Cortex of kidney (tissue), 1 donor: ENCODE results near the gene PAPOLG.
"Not testable (repeated sequence)": the region's sequence is repeated elsewhere in the genome, so short reads cannot be mapped to it uniquely, and the experiment has no call there.

Source experiments
- DNase-seq: peaks from one replicate; lab custom pipeline; 2025; lab: John Stamatoyannopoulos, UW

PAPOLG gene

GRCh38 chr2:60775048-60775639 lies 19.1 kb downstream of the PAPOLG start:
- DNase-seq: no peak

GRCh38 chr2:60778352-60778751 lies 22.3 kb downstream of the PAPOLG start:
- no peak for DNase-seq

- no peak for DNase-seq
Measured at GRCh38 chr2:60779426-60779825, 23.4 kb downstream of the PAPOLG start.

GRCh38 chr2:60780721-60781120 lies 24.7 kb downstream of the PAPOLG start:
- no peak for DNase-seq

GRCh38 chr2:60793169-60793568 lies 37.1 kb downstream of the PAPOLG start:
- DNase-seq: no peak

GRCh38 chr2:60794271-60794863 lies 38.3 kb downstream of the PAPOLG start:
- no peak for DNase-seq

GRCh38 chr2:60796573-60797509 lies 40.8 kb downstream of the PAPOLG start:
- DNase-seq: no peak

- no peak for DNase-seq
Measured at GRCh38 chr2:60804473-60804872, 48.4 kb downstream of the PAPOLG start.

- no peak for DNase-seq
Measured at GRCh38 chr2:60806595-60806987, 50.5 kb downstream of the PAPOLG start.

GRCh38 chr2:60806988-60807681 lies 51.1 kb downstream of the PAPOLG start:
- DNase-seq: no peak

- no peak for DNase-seq
Measured at GRCh38 chr2:60808330-60808801, 52.3 kb downstream of the PAPOLG start.

- no peak for DNase-seq
Measured at GRCh38 chr2:60811491-60812375, 55.7 kb downstream of the PAPOLG start.

GRCh38 chr2:60817191-60817590 lies 61.1 kb downstream of the PAPOLG start:
- DNase-seq: not testable (repeated sequence)

- DNase-seq: no peak
Measured at GRCh38 chr2:60818272-60818671, 62.2 kb downstream of the PAPOLG start.

GRCh38 chr2:60819155-60819862 lies 63.2 kb downstream of the PAPOLG start:
- no peak for DNase-seq

- DNase-seq: no peak
Measured at GRCh38 chr2:60819936-60820335, 63.9 kb downstream of the PAPOLG start.

GRCh38 chr2:60820416-60821132 lies 64.5 kb downstream of the PAPOLG start:
- no peak for DNase-seq

- no peak for DNase-seq
Measured at GRCh38 chr2:60821133-60821469, 65.0 kb downstream of the PAPOLG start.

GRCh38 chr2:60821587-60822302 lies 65.7 kb downstream of the PAPOLG start:
- DNase-seq: no peak
